OCI-LY1 (cell line): ENCODE measurements around the gene RHBG.

Source experiments
- CTCF ChIP-seq: fragments of 200-600 bp; sonication (generic), shearing (Covaris generic); IDR thresholded peaks from 2 replicates; pipeline ENCODE4 v1.5.1; 2017; ENCODE audit warnings: mild to moderate bottlenecking, antibody characterized with exemption, low read length, moderate library complexity, mixed read lengths
- EZH2 ChIP-seq: fragments of 200-600 bp; sonication (generic), shearing (Covaris generic); IDR thresholded peaks from 2 replicates; pipeline ENCODE4 v1.8.0; 2017; ENCODE audit warnings: borderline replicate concordance, mixed run types, mild to moderate bottlenecking, antibody characterized with exemption, low read length, moderate library complexity, mixed read lengths

DNA sequence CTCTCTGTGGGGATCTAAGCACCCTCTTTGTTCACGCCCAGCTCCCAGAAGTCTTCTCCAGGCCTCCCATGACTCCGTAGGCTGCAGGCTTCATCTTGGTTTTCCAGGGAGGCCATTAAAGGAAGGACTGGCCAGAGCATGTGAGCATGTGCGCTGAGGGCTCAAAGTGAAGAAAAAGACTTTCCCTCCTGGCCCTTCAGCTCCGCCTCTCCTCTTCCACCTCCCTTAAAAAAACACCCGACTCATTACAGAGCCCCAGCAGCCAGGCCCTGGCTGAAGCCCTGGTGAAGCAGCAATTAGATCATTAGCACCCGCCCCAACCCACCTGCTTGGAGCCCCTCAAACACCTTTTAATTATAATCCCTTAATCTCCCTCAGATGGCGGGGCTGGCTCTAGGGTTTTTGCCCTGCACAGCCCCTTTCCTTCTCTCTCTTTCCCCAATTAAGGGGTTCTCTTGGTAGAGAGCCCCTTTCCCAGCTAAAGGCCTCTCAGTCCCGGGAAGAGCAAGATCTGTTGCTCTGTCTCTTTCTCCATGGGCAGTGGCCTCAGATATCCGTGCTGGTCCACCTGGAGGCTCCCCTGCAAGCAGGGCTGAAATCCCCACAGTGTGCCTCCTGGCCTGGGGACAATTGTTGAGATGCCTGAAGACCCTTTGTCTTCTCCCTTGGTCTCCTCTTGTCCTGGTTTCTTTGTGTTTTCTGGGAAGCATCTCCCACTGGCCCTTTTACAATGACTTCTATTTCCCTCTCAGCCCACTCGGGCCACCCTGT is 30.5 kb downstream of the RHBG start:
- TF ChIP-seq CTCF, result no peak
- TF ChIP-seq EZH2, result no peak
